ENCODE measurements around the gene CAPN5.

The CAPN5 gene

GRCh38 chr11:77147036-77147315, 80.2 kb downstream of the CAPN5 start:
- H3K36me3 Mint-ChIP-seq (ENCODE audit: low read depth), result no peaks in the 10 kb centered on the region
- peak overlapping the region; percentile 65 for H3K4me3 Mint-ChIP-seq
- peaks cover 36% of the 10 kb centered on the region for H3K27me3 Mint-ChIP-seq (ENCODE audit: low read depth, poor library complexity)
- TF ChIP-seq, protein P1, sequence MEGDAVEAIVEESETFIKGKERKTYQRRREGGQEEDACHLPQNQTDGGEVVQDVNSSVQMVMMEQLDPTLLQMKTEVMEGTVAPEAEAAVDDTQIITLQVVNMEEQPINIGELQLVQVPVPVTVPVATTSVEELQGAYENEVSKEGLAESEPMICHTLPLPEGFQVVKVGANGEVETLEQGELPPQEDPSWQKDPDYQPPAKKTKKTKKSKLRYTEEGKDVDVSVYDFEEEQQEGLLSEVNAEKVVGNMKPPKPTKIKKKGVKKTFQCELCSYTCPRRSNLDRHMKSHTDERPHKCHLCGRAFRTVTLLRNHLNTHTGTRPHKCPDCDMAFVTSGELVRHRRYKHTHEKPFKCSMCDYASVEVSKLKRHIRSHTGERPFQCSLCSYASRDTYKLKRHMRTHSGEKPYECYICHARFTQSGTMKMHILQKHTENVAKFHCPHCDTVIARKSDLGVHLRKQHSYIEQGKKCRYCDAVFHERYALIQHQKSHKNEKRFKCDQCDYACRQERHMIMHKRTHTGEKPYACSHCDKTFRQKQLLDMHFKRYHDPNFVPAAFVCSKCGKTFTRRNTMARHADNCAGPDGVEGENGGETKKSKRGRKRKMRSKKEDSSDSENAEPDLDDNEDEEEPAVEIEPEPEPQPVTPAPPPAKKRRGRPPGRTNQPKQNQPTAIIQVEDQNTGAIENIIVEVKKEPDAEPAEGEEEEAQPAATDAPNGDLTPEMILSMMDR (IDR thresholded peaks at IDR 0.05), result no peak
- no peak overlapping the region for H3K27ac Mint-ChIP-seq
- H3K9me3 Mint-ChIP-seq, result no peaks in the 10 kb centered on the region
- DNase-seq, result no peak
- peaks cover 52% of the 10 kb centered on the region for H3K4me1 Mint-ChIP-seq

DNA sequence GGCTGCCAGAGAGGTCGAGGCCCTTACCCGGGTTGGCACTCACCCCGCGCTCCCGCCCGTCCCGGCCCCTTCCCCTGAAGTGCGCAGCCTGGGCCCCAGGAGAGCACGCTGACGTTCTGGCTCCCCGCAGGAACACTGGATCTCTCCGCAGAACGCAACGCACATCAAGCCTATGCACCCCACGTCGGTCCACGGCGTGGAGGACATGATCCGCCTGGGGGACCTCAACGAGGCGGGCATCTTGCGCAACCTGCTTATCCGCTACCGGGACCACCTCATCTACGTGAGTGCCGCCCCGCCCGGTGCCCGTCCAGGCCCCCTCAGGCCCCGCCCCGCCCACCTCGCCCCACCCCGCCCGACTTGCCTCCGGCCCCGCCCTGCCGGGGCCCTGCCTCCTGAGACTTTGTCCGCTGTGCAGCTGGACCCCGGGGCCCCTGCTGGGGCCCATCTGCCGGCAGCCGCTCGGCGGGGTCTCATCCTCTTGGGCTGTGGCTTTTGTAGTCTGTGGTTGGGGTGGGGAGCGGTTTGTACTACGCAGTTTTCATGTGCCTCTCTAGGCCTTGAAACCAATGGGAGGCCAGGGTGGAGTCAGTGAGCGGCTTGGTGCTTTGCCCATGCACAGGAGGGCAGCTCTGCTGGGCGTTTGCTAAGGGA, 81.0 kb downstream of the CAPN5 start:
- peak overlapping the region; percentile 74 for H3K4me3 Mint-ChIP-seq
- no peak overlapping the region for H3K27ac Mint-ChIP-seq
- no peaks in the 10 kb centered on the region for H3K36me3 Mint-ChIP-seq (ENCODE audit: low read depth)
- H3K4me1 Mint-ChIP-seq, result peaks cover 58% of the 10 kb centered on the region
- DNase-seq, result peak; percentile 71
- no peaks in the 10 kb centered on the region for H3K9me3 Mint-ChIP-seq
- H3K27me3 Mint-ChIP-seq (ENCODE audit: low read depth, poor library complexity), result peaks cover 40% of the 10 kb centered on the region
- TF ChIP-seq, protein P1 (IDR thresholded peaks at IDR 0.05), result no peak

DNA sequence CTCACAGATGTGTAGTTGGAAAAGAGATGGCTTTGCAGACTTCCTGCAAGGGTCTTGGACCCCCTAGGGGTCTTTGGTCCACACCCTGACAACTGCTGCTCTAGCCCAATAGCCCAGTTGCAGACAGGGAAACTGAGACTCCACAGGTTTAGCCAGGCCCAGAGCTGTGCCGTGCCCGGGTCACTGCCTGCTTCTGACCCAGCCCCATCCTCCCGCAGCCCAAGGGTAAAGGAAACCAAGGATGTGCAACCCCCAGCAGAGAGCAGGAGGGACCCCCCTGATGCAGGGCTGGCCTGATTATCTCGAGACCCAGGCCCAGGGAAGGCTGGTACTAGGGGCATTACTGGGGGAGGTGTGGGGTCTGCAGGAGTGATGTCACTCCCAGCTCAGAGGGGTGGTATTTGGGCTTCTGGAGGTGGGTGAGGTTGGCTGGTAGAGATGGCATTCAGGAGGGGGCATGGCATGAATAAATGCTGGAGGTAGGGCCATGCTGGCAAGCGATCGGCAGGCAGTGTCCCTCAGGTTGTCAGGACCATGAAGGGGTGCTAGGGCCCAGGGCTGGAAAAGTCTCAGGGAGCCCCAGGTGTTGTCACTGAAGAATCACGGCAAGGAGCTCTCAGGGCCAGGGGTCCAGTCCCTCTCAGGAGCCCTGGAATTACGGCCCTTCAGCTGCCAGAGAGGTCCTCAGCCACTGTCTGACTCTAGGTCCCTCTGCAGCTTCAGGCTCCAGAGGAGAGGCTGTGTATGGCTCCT, 82.4 kb downstream of the CAPN5 start:
- H3K4me3 Mint-ChIP-seq, result no peak overlapping the region

GRCh38 chr11:77149716-77150392, 83.1 kb downstream of the CAPN5 start:
- H3K27me3 Mint-ChIP-seq (ENCODE audit: low read depth, poor library complexity), result peaks cover 47% of the 10 kb centered on the region
- DNase-seq, result no peak
- TF ChIP-seq, protein P1 (IDR thresholded peaks at IDR 0.05), result no peak
- no peak overlapping the region for H3K27ac Mint-ChIP-seq
- no peak overlapping the region for H3K4me3 Mint-ChIP-seq
- no peaks in the 10 kb centered on the region for H3K9me3 Mint-ChIP-seq
- H3K4me1 Mint-ChIP-seq, result peaks cover 52% of the 10 kb centered on the region
- no peaks in the 10 kb centered on the region for H3K36me3 Mint-ChIP-seq (ENCODE audit: low read depth)

More for the DNA sequence above, 82.4 kb downstream of the CAPN5 start:
- no peak for DNase-seq
- no peak overlapping the region for H3K27ac Mint-ChIP-seq
- peaks cover 56% of the 10 kb centered on the region for H3K4me1 Mint-ChIP-seq
- no peaks in the 10 kb centered on the region for H3K9me3 Mint-ChIP-seq
- no peaks in the 10 kb centered on the region for H3K36me3 Mint-ChIP-seq (ENCODE audit: low read depth)
- TF ChIP-seq, protein P1 (IDR thresholded peaks at IDR 0.05), result no peak
- H3K27me3 Mint-ChIP-seq (ENCODE audit: low read depth, poor library complexity), result peaks cover 47% of the 10 kb centered on the region

- H3K4me3 Mint-ChIP-seq, result no peak overlapping the region
- TF ChIP-seq, protein P1 (IDR thresholded peaks at IDR 0.05), result no peak
- H3K27ac Mint-ChIP-seq, result no peak overlapping the region
- no peaks in the 10 kb centered on the region for H3K36me3 Mint-ChIP-seq (ENCODE audit: low read depth)
- H3K4me1 Mint-ChIP-seq, result peaks cover 54% of the 10 kb centered on the region
- no peaks in the 10 kb centered on the region for H3K9me3 Mint-ChIP-seq
- H3K27me3 Mint-ChIP-seq (ENCODE audit: low read depth, poor library complexity), result peaks cover 37% of the 10 kb centered on the region
- DNase-seq, result no peak
Observed at GRCh38 chr11:77150836-77151235, 84.1 kb downstream of the CAPN5 start.
